GM21737 (cell line): ENCODE data around the gene FUOM.

Experiments used
- ATAC-seq: cut with Tn5 transposase; IDR thresholded peaks from one replicate; pipeline ENCODE4 v1.9.1; 2021; ENCODE audit warnings: mild to moderate bottlenecking, moderate library complexity; ENCODE audit not compliant: unreplicated experiment

FUOM gene

DNA sequence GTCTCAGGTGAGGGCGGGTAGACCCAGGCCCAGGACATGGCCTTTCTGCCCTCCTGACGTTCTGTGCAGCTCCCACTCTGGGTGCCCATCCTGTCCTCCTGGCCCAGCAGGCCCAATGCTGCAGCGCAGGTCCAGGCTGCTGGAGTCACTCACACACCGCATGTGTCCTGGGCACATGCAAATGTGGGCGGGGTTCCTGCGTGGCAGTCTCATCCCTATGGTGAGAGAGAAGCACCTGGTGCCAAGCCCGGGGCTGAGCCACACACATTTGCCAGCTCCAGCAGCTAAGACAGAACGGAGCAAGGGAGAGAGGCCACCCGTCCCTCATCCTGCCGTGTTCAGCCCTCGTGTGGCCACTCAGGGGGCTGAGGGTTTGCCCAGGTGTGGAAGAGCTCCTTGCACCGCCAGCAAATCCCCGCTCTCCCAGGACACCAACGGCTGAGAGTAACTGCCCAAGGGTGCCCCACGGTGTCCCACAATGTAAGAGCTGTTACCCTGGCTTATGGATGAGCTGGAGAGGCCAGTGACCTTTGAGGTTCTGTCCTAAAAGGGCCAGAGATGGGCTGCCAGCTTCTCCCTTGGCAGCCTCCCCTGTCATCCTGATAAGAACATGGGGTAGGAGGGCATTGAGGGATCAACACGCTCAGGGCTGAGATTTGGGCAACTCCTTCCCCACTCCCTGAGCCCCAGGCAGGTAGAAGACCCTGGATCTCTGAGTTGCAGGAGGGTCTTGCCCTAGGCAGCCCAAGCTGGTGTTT lies 4.4 kb downstream of the FUOM start:
- no peak for ATAC-seq

DNA sequence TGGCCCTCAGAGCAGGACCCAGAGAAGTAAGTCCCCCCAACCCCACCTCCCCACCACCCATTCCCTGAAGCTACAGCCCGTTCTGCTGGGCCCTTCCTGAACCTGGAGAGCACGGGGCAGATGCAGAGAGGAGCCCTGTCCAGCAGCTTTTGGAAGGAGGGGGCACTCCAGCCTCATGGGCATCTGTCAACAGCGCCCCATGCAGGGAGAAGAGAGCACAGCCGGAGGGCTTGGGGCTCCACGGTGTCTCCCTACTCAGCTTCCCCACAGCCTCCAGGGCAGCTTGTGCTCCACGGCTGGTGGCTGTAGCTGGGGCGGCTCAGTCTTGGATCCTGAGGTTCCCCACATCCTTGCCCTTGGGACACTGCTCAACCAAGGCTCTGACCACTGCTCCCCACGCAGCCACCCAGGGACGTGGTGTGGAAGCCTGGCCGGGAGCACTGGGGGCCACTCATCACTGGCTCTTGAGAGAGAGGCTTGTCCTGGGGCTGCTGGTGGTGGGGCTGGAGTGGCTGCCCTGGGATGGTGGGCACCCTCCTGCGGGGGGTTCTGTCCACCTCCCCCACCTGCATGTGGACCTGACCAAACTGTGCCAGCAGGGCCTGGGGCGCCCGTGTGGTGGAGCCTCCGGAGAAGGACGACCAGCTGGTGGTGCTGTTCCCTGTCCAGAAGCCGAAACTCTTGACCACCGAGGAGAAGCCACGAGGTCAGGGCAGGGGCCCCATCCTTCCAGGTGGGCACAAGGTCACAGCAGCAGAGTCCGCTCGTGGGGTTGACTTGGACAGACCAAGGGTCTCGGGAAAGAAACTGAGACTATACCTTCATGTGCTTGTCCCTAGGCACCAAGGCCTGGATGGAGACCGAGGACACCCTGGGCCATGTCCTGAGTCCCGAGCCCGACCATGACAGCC lies 6.2 kb downstream of the FUOM start:
- no peak for ATAC-seq

DNA sequence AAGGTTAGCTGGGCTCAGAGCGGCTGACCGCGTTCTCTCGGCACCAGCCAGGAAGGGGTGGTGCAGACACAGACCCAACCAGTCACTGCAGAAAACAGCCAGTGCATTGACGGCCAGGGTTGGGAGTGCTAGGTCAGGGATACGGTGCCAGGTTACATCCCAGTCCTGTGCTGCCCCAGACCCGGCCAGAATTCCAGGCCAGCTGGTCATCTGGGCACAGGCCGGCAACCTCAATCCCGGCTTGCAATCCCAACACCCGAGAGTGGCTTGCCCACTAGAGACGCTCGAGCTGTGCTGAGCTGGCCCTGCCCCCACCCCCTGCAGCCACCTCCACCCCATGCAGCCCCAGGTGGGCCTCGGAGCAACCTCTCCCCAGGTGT lies 6.9 kb downstream of the FUOM start:
- no peak for ATAC-seq

DNA sequence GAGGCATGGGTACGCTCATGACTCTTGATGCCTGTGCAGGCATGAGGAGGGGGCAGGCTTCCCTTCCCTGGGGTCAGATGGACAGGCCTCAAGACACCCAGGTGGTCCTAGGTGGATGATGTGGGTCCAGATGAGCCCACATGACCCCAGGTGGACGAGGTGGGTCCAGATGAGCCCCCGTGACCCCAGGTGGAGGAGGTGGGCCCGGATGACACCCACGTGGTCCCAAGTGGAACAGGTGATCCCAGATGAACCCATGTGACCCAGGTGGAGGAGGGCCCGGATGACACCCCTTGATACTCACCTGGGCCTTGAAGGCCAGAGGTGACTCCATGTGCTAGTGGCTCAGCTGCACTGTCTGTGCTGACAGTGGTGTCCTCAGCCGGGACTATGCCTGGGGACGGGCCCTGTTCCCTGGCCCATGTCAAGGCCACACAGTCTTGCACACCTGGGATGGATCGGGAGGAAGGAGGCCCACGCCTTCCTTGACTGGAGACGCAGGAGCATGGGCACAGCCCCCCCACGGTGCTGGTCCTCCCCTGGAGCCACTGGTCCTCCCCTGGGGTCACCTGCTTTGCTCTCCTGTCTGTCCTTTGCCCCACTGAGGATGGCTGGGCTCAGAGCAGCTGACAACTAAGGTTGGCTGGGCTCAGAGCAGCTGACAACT lies 7.4 kb downstream of the FUOM start:
- ATAC-seq, result no peak

DNA sequence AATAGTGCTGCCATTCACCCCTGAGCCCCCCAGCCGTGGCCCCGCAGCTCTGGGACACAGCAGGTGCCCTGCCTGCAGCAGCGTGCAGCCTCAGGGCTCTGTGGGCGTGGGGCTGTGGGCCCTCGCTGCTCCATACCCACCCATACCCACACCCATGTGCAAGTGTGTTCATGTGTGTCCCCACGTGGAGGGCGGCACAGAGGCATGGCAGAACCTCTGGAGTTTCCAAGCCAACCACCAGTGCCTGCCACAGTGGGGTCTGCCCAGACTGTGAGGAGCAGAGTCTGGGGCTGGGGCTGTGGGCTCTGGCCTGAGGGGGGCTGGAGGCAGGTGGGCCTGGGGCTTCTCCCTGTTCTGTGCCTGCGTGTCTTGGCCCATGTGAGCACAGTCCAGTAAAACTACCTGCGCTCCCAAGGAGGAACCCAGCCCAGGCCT lies 8.2 kb downstream of the FUOM start:
- no peak for ATAC-seq

DNA sequence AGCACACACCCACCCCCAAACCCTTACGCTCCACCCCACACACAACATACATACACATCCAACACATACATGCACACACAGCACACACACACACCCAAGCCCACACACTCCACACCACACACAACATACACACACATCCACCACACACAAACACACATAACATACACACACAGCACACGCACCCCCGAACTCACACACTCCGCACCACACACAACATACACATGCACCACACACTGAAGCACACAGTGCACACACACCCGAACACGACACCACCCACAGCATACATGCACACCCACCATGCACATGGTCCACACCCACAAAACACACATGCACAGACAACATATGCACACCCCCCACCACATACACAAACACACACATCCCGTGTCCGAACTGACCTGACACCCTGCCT lies 8.7 kb downstream of the FUOM start:
- no peak for ATAC-seq

DNA sequence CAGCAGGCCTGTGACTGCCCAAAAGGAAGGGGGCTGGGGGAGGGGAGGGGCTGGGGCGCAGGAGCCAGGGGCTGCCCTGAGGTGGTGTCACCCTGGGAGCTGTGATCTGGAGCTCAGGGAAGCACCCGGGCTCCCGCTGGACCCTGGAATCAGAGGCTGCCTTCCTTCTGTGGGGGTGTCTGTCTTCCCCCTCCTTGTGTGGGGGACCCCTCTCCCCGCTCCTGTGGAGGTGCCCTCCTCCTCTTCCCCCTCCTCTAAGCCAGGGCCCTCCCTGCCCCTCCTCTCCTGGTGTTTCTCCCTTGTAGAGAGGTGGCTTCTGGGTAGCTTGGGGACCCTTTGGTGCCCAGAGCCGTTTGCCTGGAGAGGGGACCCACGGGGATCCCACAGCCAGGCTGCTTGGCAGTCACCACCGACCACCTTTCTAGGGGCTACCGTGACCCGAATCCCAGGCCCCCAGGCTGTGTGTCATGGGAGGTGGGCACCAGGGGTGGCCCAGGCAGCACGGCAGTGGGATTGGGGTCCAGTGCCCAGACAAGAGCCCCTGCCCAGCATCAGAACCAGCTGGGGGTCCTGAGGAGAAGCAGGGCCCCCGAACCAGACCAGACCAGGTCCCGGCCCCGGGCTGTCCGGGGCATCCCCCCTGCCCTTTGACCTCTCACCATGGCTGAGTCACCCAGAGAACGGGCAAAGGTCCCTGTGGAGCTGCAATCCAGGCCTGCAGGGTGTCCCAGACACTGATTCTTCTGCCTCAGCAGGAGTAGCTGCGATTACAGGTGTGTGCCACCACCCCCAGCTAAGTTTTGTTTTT lies 9.9 kb downstream of the FUOM start:
- ATAC-seq, result no peak

DNA sequence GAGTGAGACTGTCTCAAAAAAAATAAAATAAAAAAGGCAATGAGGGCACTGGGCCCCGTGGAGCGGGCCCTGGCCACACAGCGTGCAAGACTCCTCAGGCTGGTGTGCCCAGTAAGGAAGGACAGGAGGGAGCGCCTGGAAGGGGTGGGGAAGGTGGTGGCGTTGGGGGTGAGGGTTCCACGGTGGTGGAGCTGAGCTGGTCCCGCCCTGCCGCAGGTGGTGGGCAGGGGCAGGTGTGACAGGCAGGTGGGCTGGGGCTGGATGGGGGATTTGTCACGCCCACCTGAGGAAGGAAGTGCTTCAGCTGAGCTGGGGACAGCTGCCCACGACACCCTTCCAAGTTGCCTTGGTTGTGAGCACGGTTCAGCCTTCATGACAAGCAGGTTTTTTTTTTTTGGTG lies 11.4 kb downstream of the FUOM start:
- ATAC-seq, result no peak

DNA sequence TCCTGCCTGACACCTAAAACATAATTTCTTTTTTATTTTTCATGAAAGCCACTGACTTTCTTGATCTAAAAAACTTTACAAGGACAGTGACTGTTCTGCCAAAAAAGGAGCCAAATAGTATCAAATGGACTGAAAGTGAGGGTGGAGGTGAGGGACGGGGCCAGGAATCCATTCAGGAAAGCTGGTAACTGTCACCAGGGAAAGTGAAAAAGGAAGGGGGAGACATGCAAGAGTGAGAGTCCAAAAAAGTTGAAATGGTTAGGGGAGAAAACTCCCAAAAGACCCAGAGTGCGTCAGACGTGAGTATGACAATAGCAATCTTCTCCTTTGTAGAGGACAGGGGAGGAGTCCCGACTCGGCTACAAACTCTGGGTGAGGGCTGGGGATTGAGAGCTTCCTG lies 13.6 kb downstream of the FUOM start:
- no peak for ATAC-seq

DNA sequence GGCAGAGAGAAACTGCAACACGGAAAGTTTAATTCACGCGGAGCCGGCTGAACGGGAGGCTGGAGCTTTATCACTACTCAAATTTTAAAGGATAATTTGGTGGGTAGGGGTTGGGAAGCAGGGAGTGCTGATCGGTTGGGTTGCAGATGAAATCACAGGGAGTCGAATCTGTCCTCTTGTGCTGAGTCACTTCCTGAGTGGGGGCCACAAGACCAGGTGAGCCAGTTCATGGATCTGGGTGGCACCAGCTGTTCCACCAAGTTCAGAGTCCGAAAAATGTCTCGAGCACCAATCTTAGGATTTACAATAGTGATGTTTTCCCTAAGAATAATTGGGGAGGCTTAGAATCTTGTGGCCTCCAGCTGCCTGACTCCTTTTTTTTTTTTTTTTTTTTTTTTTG lies 14.3 kb downstream of the FUOM start:
- no peak for ATAC-seq

DNA sequence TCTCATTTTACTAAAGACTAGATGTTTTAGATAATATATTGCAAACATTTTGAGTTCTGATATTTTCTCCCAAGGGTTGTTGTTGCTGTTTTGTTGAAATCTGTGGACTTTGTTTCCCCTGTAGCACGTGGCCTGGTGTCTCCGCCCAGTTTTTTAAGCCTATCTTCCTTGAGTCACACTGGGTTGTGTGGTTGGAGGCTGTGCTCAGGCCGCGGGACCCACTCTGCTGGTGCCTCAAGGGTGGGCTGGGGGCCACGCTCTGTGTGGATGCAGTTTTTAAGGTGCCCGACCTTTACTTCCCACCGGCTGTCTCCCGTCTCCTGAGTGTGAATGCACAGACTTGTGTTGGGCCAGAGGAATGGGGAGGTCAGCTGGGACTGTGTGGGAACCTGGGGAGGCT lies 14.9 kb downstream of the FUOM start:
- ATAC-seq, result no peak

DNA sequence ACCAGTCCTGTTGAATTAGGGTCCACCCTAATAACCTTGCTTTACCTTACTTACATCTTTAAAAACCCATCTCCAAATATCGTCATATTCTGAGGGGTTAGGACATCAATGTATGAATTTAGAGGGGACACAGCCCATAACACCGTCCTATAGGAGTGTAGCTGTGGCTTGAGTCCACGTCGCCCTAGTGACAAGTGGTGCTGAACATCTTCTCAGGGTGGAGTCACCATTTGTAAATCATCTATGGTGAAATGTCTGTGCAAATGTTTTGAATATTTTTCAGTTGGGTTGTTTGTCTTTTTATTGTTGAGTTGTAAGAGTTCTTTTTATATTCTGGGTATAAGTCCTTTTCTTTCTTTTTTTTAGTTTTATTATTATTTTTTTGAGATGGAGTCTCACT lies 15.8 kb downstream of the FUOM start:
- ATAC-seq, result no peak

DNA sequence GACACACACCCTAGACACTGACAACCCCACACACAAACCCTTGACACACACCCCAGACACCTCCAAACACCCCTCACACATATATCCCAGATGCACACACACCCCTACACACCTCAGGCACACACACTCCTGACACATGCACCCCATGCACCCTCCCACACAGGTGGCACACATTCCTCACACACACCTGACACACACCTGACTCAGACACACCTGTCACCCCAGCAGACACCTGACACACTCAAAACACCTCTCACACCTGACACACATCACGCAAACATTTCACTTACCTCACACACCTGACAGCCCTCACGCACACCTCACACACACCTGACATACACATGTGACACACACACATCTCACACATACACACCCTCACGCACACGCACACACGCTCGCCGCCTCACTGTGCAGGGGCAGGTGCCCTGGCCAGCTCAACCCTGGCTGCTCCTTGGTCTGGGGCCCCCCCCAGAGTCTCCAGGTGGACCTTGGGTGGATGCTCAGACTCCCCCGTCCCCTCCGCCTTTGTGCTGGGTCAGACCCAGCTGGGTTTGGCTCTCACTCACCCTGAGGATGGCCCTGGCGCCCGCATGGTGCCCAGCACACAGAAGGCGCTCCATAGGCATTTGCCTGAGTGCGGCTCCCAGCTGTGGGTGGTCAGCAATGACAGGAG lies 18.0 kb downstream of the FUOM start:
- no peak for ATAC-seq

DNA sequence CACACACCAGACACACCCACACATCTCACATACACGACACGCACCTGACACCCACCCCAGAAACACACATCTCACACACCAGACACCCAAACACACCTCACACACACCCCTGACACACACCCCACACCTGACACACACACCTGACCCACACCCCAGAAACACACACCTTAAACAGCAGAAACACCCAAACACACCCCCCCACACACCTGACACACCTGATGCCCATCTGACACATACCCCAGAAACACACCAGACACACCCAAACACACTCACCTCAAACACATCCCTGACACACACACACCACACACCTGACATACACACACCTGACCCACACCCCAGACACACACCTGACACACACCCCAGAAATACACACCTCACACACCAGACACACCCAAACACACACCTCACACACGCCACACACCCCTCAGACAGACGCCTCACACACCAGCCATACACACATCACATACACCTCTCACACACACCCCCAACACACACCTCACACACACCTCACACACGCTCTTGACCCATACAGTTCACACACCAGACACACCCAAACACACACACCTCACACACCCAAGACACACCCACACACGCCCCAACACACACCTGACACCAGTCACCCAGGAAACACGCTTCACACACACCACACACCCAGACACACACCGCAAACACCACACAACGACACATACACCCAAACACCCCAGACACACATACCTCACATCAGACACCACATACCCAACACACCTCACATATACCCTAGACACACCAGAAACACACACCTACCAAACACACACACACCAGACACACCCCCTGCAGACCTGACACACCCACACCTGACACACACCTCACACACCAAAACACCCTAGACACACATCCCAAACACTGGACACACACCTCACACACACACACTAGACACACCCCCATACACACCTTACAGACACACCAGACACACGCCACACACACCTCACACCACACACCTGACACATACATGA lies 19.4 kb downstream of the FUOM start:
- ATAC-seq, result no peak

DNA sequence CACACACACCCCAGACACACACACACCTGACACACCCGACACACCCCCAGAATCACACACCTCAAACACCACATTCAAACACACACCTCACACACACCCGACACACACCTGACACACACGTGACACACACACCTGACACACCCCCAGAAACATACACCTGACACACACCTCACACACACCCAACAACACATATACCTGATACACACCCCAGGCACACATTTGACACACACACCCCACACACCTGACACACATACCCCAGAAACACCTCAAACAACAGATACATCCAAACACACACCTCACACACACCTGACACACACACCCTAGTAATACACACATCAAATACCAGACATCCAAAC lies 20.5 kb downstream of the FUOM start:
- no peak for ATAC-seq

DNA sequence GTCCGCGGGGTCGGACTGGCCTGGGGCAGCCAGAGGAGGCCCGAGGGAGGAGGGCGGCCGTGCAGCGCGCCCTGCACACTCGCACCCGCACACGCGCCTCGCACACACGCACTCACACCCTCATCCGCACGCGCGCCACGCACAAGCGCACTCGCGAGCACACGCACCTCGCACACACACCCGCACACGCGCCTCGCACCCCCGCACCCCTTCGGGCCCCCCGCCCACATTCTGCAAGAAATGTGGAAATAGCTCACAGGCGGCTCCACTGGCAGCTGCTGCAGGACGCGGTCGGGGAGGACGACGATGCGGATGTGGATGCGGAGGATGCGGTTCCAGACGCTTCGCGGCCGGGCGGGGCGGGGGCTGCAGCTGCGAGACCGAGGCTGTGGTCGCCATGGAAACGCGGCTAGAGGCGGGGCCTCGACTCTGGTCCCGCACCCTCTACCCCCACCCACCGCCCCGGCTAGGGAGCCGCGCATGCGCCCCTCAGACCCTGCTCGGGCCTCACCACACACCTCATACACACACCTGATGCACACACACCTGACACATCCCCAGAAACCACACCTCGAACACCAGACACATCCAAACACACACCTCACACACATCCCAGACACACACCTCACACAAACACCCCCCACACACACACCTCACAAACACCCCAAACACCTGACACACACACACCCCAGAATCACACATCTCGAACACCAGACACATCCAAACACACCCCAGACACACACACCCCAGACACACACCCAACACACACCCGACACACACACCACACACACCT lies 21.0 kb downstream of the FUOM start, which contains the start of gene CALY:
Gene CALY, minus strand, starts transcription at position 320 of the 793 bp plus-strand sequence. CDS start 7,907 bp downstream, outside the sequence.
- no peak for ATAC-seq

DNA sequence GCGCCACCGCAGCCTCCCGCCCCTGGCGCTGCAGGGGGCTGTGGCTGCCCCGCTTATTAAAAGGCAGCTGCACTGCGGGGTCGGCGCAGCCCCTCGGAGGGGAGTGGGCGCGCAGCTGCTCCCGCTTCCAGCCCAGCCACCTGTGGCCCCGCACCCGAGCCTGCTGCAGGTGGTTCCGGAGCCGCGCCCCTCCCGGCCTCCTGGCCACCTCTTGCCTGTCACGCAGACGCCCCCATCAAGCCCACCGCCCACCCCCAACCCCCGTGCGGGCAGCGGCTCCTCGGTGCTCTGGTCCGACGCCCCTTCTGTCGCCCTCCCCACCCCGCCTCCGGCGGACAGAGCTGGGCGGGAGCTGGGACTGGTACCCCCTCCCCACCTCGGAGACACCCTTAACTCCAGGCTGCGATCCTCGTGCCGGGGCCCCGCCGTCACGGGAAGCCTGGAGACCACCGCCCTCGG lies 21.7 kb downstream of the FUOM start:
- ATAC-seq, result no peak
